ENCODE results near the gene RYR2.
"Not testable (repeated sequence)": the region's sequence is repeated elsewhere in the genome, so short reads cannot be mapped to it uniquely, and the experiment has no call there.

The RYR2 gene

DNA sequence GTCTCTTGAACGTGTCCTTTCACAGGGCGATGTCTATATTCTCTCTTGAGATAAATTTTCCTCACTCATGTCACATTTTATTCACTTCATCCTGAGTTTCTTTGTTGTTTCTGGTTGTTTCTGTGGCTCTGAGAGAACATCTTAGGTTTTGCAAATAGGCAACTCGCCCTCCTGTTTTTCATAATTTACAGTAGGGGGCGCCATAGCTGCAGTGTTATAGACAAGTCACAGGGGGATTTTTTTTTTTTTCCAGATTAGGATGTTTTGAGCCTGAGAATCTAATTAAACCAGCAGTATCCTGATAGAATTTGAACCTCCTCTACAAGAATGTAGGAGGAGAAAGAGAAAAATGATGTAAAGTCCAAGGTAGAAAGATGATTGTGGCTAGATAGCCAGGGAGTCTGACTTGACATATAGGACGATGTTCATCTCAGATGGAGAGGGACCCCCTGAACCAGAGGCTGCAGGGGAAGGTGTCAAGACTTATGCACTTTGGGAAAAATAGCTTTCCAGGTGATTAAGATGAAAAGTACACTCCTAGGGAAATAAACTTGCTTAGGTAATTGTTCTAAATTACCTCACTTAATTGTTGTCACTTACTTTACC lies 772.4 kb downstream of the RYR2 start:
- peak; percentile 19 for DNase-seq (ENCODE audit: low read depth)
- TF ChIP-seq, protein P1, sequence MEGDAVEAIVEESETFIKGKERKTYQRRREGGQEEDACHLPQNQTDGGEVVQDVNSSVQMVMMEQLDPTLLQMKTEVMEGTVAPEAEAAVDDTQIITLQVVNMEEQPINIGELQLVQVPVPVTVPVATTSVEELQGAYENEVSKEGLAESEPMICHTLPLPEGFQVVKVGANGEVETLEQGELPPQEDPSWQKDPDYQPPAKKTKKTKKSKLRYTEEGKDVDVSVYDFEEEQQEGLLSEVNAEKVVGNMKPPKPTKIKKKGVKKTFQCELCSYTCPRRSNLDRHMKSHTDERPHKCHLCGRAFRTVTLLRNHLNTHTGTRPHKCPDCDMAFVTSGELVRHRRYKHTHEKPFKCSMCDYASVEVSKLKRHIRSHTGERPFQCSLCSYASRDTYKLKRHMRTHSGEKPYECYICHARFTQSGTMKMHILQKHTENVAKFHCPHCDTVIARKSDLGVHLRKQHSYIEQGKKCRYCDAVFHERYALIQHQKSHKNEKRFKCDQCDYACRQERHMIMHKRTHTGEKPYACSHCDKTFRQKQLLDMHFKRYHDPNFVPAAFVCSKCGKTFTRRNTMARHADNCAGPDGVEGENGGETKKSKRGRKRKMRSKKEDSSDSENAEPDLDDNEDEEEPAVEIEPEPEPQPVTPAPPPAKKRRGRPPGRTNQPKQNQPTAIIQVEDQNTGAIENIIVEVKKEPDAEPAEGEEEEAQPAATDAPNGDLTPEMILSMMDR (IDR thresholded peaks at IDR 0.05; ENCODE audit: low read length, missing control alignments) = peak; percentile 46
- H3K4me3 ChIP-seq (replicated peaks; ENCODE audit: low read depth, low read length) = no peak overlapping the region

- TF ChIP-seq, protein P1 (IDR thresholded peaks at IDR 0.05; ENCODE audit: low read length, missing control alignments) = no peak
These were observed 775.3 kb downstream of the RYR2 start for GRCh38 chr1:237817277-237817676.

DNA sequence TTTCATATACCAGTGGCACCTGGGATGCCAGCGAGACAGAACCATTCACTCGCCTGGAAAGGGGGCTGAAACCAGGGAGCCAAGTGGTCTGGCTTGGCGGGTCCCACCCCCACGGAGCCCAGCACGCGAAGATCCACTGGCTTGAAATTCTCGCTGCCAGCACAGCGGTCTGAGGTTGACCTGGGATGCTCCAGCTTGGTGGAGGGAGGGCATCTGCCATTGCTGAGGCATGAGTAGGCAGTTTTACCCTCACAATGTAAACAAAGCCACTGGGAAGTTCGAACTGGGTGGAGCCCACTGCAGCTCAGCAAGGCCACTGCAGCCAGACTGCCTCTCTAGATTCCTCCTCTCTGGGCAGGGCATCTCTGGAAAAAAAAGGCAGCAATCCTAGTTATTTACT lies 778.6 kb downstream of the RYR2 start:
- not testable (repeated sequence) for DNase-seq (ENCODE audit: low read depth); H3K4me3 ChIP-seq (replicated peaks; ENCODE audit: low read depth, low read length)

More at GRCh38 chr1:237817277-237817676, 775.3 kb downstream of the RYR2 start:
- DNase-seq (ENCODE audit: low read depth) = no peak
- no peak overlapping the region for H3K4me3 ChIP-seq (replicated peaks; ENCODE audit: low read depth, low read length)

GRCh38 chr1:237832858-237833257 lies 790.9 kb downstream of the RYR2 start:
- TF ChIP-seq, protein P1 (IDR thresholded peaks at IDR 0.05; ENCODE audit: low read length, missing control alignments) = no peak
- no peak for DNase-seq (ENCODE audit: low read depth)
- H3K4me3 ChIP-seq (replicated peaks; ENCODE audit: low read depth, low read length) = no peak overlapping the region

GRCh38 chr1:237834048-237834447 lies 792.1 kb downstream of the RYR2 start:
- DNase-seq (ENCODE audit: low read depth) = no peak
- no peak overlapping the region for H3K4me3 ChIP-seq (replicated peaks; ENCODE audit: low read depth, low read length)
- TF ChIP-seq, protein P1 (IDR thresholded peaks at IDR 0.05; ENCODE audit: low read length, missing control alignments) = no peak

DNA sequence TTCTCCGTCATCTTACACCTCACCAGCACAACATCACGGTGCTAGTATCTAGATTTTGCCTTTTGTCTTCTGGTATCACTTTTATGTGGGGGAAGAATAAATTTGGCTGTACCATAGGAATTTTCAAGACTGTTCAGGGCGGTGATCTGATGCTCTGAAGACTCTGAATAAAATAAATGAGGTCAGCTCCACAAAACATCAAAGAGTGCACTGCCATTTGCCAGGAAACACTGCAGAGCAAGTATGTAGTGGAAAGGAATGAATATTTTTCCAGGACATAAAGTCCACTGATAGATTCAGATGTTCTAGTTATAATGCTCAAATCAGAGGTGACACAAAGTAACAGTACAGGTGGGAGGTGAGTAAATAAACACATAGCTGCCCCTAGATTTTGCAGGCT lies 792.5 kb downstream of the RYR2 start:
- H3K4me3 ChIP-seq (replicated peaks; ENCODE audit: low read depth, low read length) = no peak overlapping the region
- TF ChIP-seq, protein P1 (IDR thresholded peaks at IDR 0.05; ENCODE audit: low read length, missing control alignments) = no peak
- DNase-seq (ENCODE audit: low read depth) = no peak

DNA sequence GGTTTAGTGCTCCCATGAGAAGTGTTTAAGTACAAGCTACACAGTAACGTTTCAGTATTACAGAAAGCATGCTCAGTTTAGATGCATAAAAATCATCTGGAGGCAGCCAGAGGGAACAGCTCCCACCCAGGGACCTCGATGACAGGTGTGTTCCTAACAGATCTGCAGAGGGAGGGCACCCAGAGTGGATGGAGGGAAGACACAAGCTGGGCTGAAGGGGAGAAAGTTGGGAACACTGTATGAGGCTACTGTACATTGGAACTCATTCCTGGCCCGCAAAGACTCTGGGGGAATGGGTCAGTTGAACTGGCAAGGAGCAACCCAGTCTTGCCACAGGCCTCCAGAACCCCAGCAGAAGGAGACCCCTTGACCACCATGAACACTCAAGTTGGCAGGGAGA lies 796.3 kb downstream of the RYR2 start:
- H3K4me3 ChIP-seq (replicated peaks; ENCODE audit: low read depth, low read length) = no peak overlapping the region
- DNase-seq (ENCODE audit: low read depth) = no peak
- TF ChIP-seq, protein P1 (IDR thresholded peaks at IDR 0.05; ENCODE audit: low read length, missing control alignments) = no peak
